NOMO-1 treated with DMSO at 0.1 percent for 48 hours (cell line): ENCODE data around the gene SZT2.

ENCODE experiments used
- DNase-seq: peaks from one replicate; lab custom pipeline; 2025; ENCODE audit not compliant: unreplicated experiment; lab: John Stamatoyannopoulos, UW

SZT2 gene

GRCh38 chr1:43422995-43423671, 33.4 kb downstream of the SZT2 start:
- no peak for DNase-seq

- no peak for DNase-seq
Measured at GRCh38 chr1:43423672-43424550, 34.2 kb downstream of the SZT2 start.

GRCh38 chr1:43425045-43425444, 35.3 kb downstream of the SZT2 start:
- DNase-seq, result no peak

- DNase-seq, result no peak
Measured at GRCh38 chr1:43426221-43426620, 36.5 kb downstream of the SZT2 start.

- DNase-seq, result no peak
Measured at GRCh38 chr1:43427524-43427923, 37.8 kb downstream of the SZT2 start.

- DNase-seq, result no peak
Measured at GRCh38 chr1:43427941-43428340, 38.2 kb downstream of the SZT2 start.

GRCh38 chr1:43430831-43431230, 41.1 kb downstream of the SZT2 start:
- DNase-seq, result no peak

GRCh38 chr1:43431676-43432075, 42.0 kb downstream of the SZT2 start:
- no peak for DNase-seq

GRCh38 chr1:43432171-43432860, 42.6 kb downstream of the SZT2 start:
- DNase-seq, result no peak

- no peak for DNase-seq
Measured at GRCh38 chr1:43432907-43433306, 43.2 kb downstream of the SZT2 start.

- DNase-seq, result no peak
Measured at GRCh38 chr1:43434256-43434655, 44.6 kb downstream of the SZT2 start.

- DNase-seq, result no peak
Measured at GRCh38 chr1:43435146-43436145, 45.7 kb downstream of the SZT2 start.

- DNase-seq, result no peak
Measured at GRCh38 chr1:43436371-43436770, 46.7 kb downstream of the SZT2 start.

GRCh38 chr1:43437031-43437973, 47.6 kb downstream of the SZT2 start:
- DNase-seq, result no peak

- DNase-seq, result no peak
Measured at GRCh38 chr1:43438006-43438405, 48.3 kb downstream of the SZT2 start.

- DNase-seq, result no peak
Measured at GRCh38 chr1:43438576-43438952, 48.9 kb downstream of the SZT2 start.

GRCh38 chr1:43438953-43439581, 49.4 kb downstream of the SZT2 start:
- no peak for DNase-seq

- no peak for DNase-seq
Measured at GRCh38 chr1:43439781-43440180, 50.1 kb downstream of the SZT2 start.

GRCh38 chr1:43440358-43440757, 50.7 kb downstream of the SZT2 start:
- DNase-seq, result no peak
